Hepatocyte (in vitro differentiated cells): ENCODE results near the gene CACNA2D1. TPM values are rescaled to one million over a fixed set of nuclear protein-coding genes. Genes with fewer than 3 reads are reported as not detected.
A peak's percentile ranks its signal among the peaks of the same experiment; 100 is the strongest.

Experiments
- DNase-seq: peaks from one replicate; pipeline ENCODE4 v3.0.0-alpha.2; 2016; ENCODE audit warnings: low spot score
- H2AFZ ChIP-seq: fragments of 200-600 bp; sonication (generic); 2 replicates; pipeline ENCODE4 v1.6.0; 2016; ENCODE audit warnings: antibody characterized with exemption, mild to moderate bottlenecking
- H3K27ac ChIP-seq: fragments of 200-600 bp; sonication (generic); 2 replicates; pipeline ENCODE4 v1.5.1; 2016; ENCODE audit warnings: mild to moderate bottlenecking
- H3K27me3 ChIP-seq: fragments of 200-600 bp; sonication (generic); 2 replicates; pipeline ENCODE4 v1.6.1; 2016
- H3K36me3 ChIP-seq: fragments of 200-600 bp; sonication (generic); replicated peaks from 2 replicates; pipeline ENCODE4 v1.5.1; 2016; ENCODE audit warnings: low read depth; ENCODE audit not compliant: insufficient read depth
- H3K4me1 ChIP-seq: fragments of 200-600 bp; sonication (generic); 2 replicates; pipeline ENCODE4 v1.5.1; 2016; ENCODE audit warnings: mild to moderate bottlenecking, moderate library complexity; ENCODE audit not compliant: insufficient read depth
- H3K4me2 ChIP-seq: fragments of 200-600 bp; sonication (generic); 2 replicates; pipeline ENCODE4 v1.6.0; 2016
- H3K4me3 ChIP-seq: fragments of 200-600 bp; sonication (generic); 2 replicates; pipeline ENCODE4 v1.5.1; 2016; ENCODE audit warnings: mild to moderate bottlenecking
- H3K79me2 ChIP-seq: fragments of 200-600 bp; sonication (generic); 2 replicates; pipeline ENCODE4 v1.6.0; 2017; ENCODE audit warnings: mild to moderate bottlenecking
- H3K9me2 ChIP-seq: fragments of 200-600 bp; sonication (generic); replicated peaks from 2 replicates; pipeline ENCODE4 v1.6.0; 2017; ENCODE audit warnings: mild to moderate bottlenecking; ENCODE audit not compliant: insufficient read depth
- H3K9me3 ChIP-seq: fragments of 200-600 bp; sonication (generic); 2 replicates; pipeline ENCODE4 v1.5.1; 2016; ENCODE audit warnings: low read depth, mild to moderate bottlenecking
- H4K20me1 ChIP-seq: fragments of 200-600 bp; sonication (generic); 2 replicates; pipeline ENCODE4 v1.6.0; 2016; ENCODE audit warnings: mild to moderate bottlenecking; ENCODE audit not compliant: insufficient read depth, poor library complexity, severe bottlenecking
- CTCF ChIP-seq: fragments of 200-600 bp; sonication (generic); IDR thresholded peaks from 2 replicates; pipeline ENCODE4 v1.5.1; 2016; ENCODE audit warnings: antibody characterized with exemption, mild to moderate bottlenecking; ENCODE audit not compliant: poor library complexity
- EZH2 ChIP-seq: fragments of 200-600 bp; sonication (generic); IDR thresholded peaks from 2 replicates; pipeline ENCODE4 v1.6.1; 2016; ENCODE audit warnings: antibody characterized with exemption, mild to moderate bottlenecking, borderline replicate concordance
- EZH2phosphoT487 ChIP-seq: fragments of 200-600 bp; sonication (generic); IDR thresholded peaks from one replicate; pipeline ENCODE4 v1.6.1; 2018; ENCODE audit warnings: antibody characterized with exemption, mild to moderate bottlenecking, low read depth, moderate library complexity; ENCODE audit not compliant: unreplicated experiment, severe bottlenecking
- WGBS: methylation state at CpG from one replicate; pipeline ENCODE4 v1.1.6; 2016; ENCODE audit warnings: low lambda C conversion rate; ENCODE audit errors: missing lambda C conversion rate; 5-methylcytosine and 5-hydroxymethylcytosine counted together
- polyA plus RNA-seq: library from polyadenylated mRNA; unstranded; fragments of >200 nt; fragmentation: Nextera tagmentation; extraction: Ambion mirVana; gene quantifications from 2 replicates; pipeline ENCODE4 v1.2.1, GENCODE V29; 2016
- total RNA-seq: library from RNA; depleted of rRNA; stranded (reverse); fragments of >200 nt; gene quantifications from 2 replicates; pipeline ENCODE4 v1.2.3, GENCODE V29; 2014

The CACNA2D1 gene
- total and polyA plus RNA-seq, 2 experiments from 2014 or later, result 3.1 to 18.9 TPM

- Histone ChIP-seq H3K4me1 (no peaks in the 10 kb centered on the region), H3K36me3 (no peaks in the 10 kb centered on the region), H3K27ac (no peak overlapping the region), H3K79me2 (no peaks in the 10 kb centered on the region), H3K9me2 (no peaks in the 10 kb centered on the region), H3K4me3 (no peak overlapping the region), H3K4me2 (no peak overlapping the region), H4K20me1 (no peaks in the 10 kb centered on the region), H2AFZ (no peak overlapping the region), H3K9me3 (no peaks in the 10 kb centered on the region), H3K27me3 (no peaks in the 10 kb centered on the region)
- TF ChIP-seq EZH2, result no peak
- TF ChIP-seq EZH2phosphoT487, result no peak
- no peak for TF ChIP-seq CTCF
- no peak for DNase-seq
These were observed 202.2 kb downstream of the CACNA2D1 start for GRCh38 chr7:82241356-82241755.

DNA sequence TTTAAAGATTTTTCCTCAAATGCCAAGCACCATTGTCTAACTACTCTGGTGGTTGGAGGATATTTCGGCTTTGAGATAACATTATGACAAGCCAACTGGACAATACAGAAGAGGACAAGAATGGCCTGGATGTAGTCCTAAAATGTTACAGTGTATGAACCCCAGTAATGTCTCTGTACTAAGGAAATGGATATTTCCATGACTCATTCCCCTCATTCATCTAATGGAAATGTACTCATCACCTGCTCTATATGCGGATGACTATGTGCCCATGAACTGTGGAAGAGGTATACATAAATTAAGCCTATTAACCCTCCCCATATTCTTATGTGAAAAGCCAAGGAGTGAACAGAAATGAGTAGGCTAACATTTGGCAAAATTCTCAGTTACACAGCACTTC lies 207.9 kb downstream of the CACNA2D1 start:
- no peak for TF ChIP-seq CTCF
- no peak for TF ChIP-seq EZH2phosphoT487
- no peak for TF ChIP-seq EZH2
- Histone ChIP-seq H3K27me3 (no peaks in the 10 kb centered on the region), H3K4me3 (no peak overlapping the region), H3K27ac (no peak overlapping the region), H3K4me1 (no peaks in the 10 kb centered on the region), H4K20me1 (no peaks in the 10 kb centered on the region), H2AFZ (no peak overlapping the region), H3K79me2 (no peaks in the 10 kb centered on the region), H3K9me2 (no peaks in the 10 kb centered on the region), H3K9me3 (no peaks in the 10 kb centered on the region), H3K4me2 (no peak overlapping the region), H3K36me3 (no peaks in the 10 kb centered on the region)
- WGBS, result 95% methylated on average over 2 of the region's 2 CpGs
- DNase-seq, result no peak

DNA sequence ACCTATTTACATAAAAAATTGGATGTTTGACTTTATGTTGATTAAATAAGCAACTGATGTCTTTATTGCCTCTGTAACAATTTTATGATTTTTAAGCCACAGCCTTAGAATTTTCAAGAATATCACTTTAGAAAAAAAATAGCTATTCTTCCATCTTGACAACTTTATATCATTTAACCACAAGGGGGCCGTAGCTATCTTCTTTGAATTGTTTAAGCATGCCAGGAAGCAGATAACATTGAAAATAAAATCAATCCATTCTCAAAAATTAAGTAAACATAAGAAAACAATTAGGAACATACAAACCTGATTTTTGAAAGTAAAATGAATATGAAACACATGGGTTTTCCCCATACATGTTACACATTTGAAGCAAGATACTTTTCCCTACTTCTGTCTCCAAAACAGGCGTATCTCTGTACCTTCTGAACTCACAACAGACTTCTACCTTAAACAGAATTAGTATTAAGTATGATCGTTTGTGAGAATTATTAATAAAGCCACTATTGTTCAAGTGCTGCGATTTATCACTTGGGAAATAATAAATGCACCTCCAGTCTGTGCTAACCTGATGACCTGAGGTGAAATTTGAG lies 209.0 kb downstream of the CACNA2D1 start:
- WGBS, result 40% methylated on average over 4 of the region's 4 CpGs
- no peaks in the 10 kb centered on the region for H4K20me1 ChIP-seq
- peak; percentile 57 for DNase-seq

More for the DNA sequence above, 209.0 kb downstream of the CACNA2D1 start:
- no peak overlapping the region for H2AFZ ChIP-seq
- H3K9me3 ChIP-seq, result no peaks in the 10 kb centered on the region
- H3K27ac ChIP-seq, result no peak overlapping the region
- no peaks in the 10 kb centered on the region for H3K36me3 ChIP-seq
- H3K9me2 ChIP-seq, result no peaks in the 10 kb centered on the region
- no peak overlapping the region for H3K4me2 ChIP-seq
- no peak overlapping the region for H3K4me3 ChIP-seq
- TF ChIP-seq EZH2 (no peak), CTCF (peak; percentile 74)
- H3K4me1 ChIP-seq, result no peaks in the 10 kb centered on the region
- no peaks in the 10 kb centered on the region for H3K79me2 ChIP-seq
- no peaks in the 10 kb centered on the region for H3K27me3 ChIP-seq
